Endothelial cell of umbilical vein (primary cell): ENCODE measurements around the gene MACROD2. TPM values are rescaled to one million over a fixed set of nuclear protein-coding genes. Genes with fewer than 3 reads are reported as not detected.

Experiments used
- BruUV-seq: library from RNA; stranded (reverse); fragments of 400-500 nt; replicated peaks from 2 replicates; lab custom pipeline; 2021; lab: Mats Ljungman, UMichigan
- CTCF ChIA-PET: fragments of 300-600, 350-600 bp; sonication (Branson Sonifier 250); formaldehyde crosslinking; loops from one replicate; lab custom pipeline; 2021; ENCODE audit warnings: antibody characterized with exemption, inconsistent platforms; lab: Charles Lee
- POLR2A ChIA-PET: fragments of 300-600, 350-600 bp; sonication (Branson Sonifier 250); formaldehyde crosslinking; loops from one replicate; lab custom pipeline; 2021; ENCODE audit warnings: antibody characterized with exemption, inconsistent platforms; lab: Charles Lee
- DNase-seq: peaks from one replicate; pipeline ENCODE4 v3.0.0-alpha.2; 2011; ENCODE audit warnings: low read depth, low spot score
- FAIRE-seq: peaks from 2 replicates; lab custom pipeline; 2011; peaks lifted over from hg19 to GRCh38; lab: Jason Lieb, UNC
- H2AFZ ChIP-seq: 2 replicates; pipeline ENCODE4 v1.6.0; 2012; ENCODE audit warnings: low read depth, low read length, control low read depth, inconsistent platforms
- H3K27ac ChIP-seq: 2 replicates; pipeline ENCODE4 v1.5.1; 2011; ENCODE audit warnings: low read depth, mild to moderate bottlenecking, control low read depth, low read length, moderate library complexity; ENCODE audit not compliant: insufficient read depth
- H3K27me3 ChIP-seq, 2 experiments: 2 replicates each; pipeline versions ENCODE4 v1.6.0 to v1.6.1; 2011; ENCODE audit warnings: low read length in 2 of 2, mixed read lengths in 1 of 2; ENCODE audit not compliant: control insufficient read depth in 2 of 2, insufficient read depth in 2 of 2
- H3K36me3 ChIP-seq, 2 experiments: 2 replicates in 1 of 2; 3 replicates in 1 of 2; pipeline ENCODE4 v1.5.1; 2011; ENCODE audit warnings: low read length in 2 of 2, mild to moderate bottlenecking in 1 of 2, moderate library complexity in 1 of 2; ENCODE audit not compliant: control insufficient read depth in 2 of 2, insufficient read depth in 2 of 2; ENCODE audit errors: extremely low read depth in 1 of 2
- H3K4me1 ChIP-seq: 3 replicates; pipeline ENCODE4 v1.5.1; 2011; ENCODE audit warnings: mild to moderate bottlenecking, low read length; ENCODE audit not compliant: control insufficient read depth, insufficient read depth; ENCODE audit errors: extremely low read depth
- H3K4me2 ChIP-seq: 2 replicates; pipeline ENCODE4 v1.6.1; 2011; ENCODE audit warnings: low read length, control low read depth, mixed read lengths; ENCODE audit not compliant: insufficient read depth
- H3K4me3 ChIP-seq, 3 experiments: fragments of 200-600 bp in 1 of 3; sonication (generic), shearing (Covaris generic) in 1 of 3; replicated peaks in 1 of 3; 2 replicates each; pipeline ENCODE4 v1.5.1; 2011 to 2016; ENCODE audit warnings: control low read depth in 3 of 3, low read length in 3 of 3, mild to moderate bottlenecking in 2 of 3, inconsistent platforms in 1 of 3, low read depth in 1 of 3, moderate library complexity in 1 of 3; ENCODE audit not compliant: insufficient read depth in 1 of 3
- H3K79me2 ChIP-seq: 2 replicates; pipeline ENCODE4 v1.6.0; 2012; ENCODE audit warnings: low read length, inconsistent platforms; ENCODE audit not compliant: control insufficient read depth, insufficient read depth
- H3K9ac ChIP-seq: replicated peaks from 2 replicates; pipeline ENCODE3; 2011; ENCODE audit warnings: low read length, control low read depth; ENCODE audit not compliant: insufficient read depth; ENCODE audit errors: extremely low read depth
- H3K9me1 ChIP-seq: replicated peaks from 3 replicates; pipeline ENCODE4 v1.6.0; 2011; ENCODE audit warnings: mild to moderate bottlenecking, low read length; ENCODE audit not compliant: control insufficient read depth, insufficient read depth; ENCODE audit errors: extremely low read depth
- H3K9me3 ChIP-seq: replicated peaks from 2 replicates; pipeline ENCODE4 v1.5.1; 2012; ENCODE audit warnings: low read length, inconsistent platforms; ENCODE audit not compliant: control insufficient read depth, insufficient read depth
- H4K20me1 ChIP-seq: replicated peaks from 2 replicates; pipeline ENCODE3; 2011; ENCODE audit warnings: mild to moderate bottlenecking, low read length; ENCODE audit not compliant: control insufficient read depth, insufficient read depth; ENCODE audit errors: extremely low read depth
- CTCF ChIP-seq, 2 donors: IDR thresholded peaks; 1 replicate in 1 of 2; 2 replicates in 1 of 2; pipeline ENCODE4 v1.5.1; 2011; ENCODE audit warnings: low read length in 2 of 2, mild to moderate bottlenecking in 2 of 2, moderate library complexity in 2 of 2, control low read depth in 1 of 2, inconsistent platforms in 1 of 2, low read depth in 1 of 2; ENCODE audit not compliant: insufficient read depth in 1 of 2; ENCODE audit errors: extremely low read depth in 1 of 2
- EZH2 ChIP-seq: IDR thresholded peaks from 2 replicates; pipeline ENCODE4 v1.6.1; 2012; ENCODE audit warnings: borderline replicate concordance, low read depth, mild to moderate bottlenecking, moderate library complexity, low read length, inconsistent platforms; ENCODE audit not compliant: severe bottlenecking
- FOS ChIP-seq: IDR thresholded peaks from 2 replicates; pipeline ENCODE4 v1.6.1; 2011; ENCODE audit warnings: mild to moderate bottlenecking, low read length, moderate library complexity, borderline replicate concordance; ENCODE audit not compliant: insufficient read depth
- GATA2 ChIP-seq: IDR thresholded peaks from 2 replicates; pipeline ENCODE4 v1.7.0; 2011; ENCODE audit warnings: low read depth, mild to moderate bottlenecking, moderate library complexity, mixed read lengths, low read length; ENCODE audit not compliant: insufficient read length, insufficient read depth
- JUN ChIP-seq: IDR thresholded peaks from 2 replicates; pipeline ENCODE4 v1.6.1; 2011; ENCODE audit warnings: borderline replicate concordance, low read depth; ENCODE audit not compliant: insufficient read length, insufficient read depth
- MYC ChIP-seq: IDR thresholded peaks from one replicate; pipeline ENCODE4 v1.6.1; 2011; ENCODE audit warnings: mild to moderate bottlenecking, low read depth, low read length
- POLR2A ChIP-seq: IDR thresholded peaks from 2 replicates; pipeline ENCODE4 v1.6.1; 2012; ENCODE audit warnings: low read depth, mild to moderate bottlenecking, control low read depth, low read length
- dilution Hi-C: fragments of 300-500 bp; cut with MboI; formaldehyde crosslinking; loops from one replicate; pipeline ENCODE4 v1.15.0; 2019; ENCODE audit warnings: low sequenced_read_pairs; ENCODE audit not compliant: extremely low pct_ligation_motif_present
- intact Hi-C: fragments of 100-400 bp; cut with micrococcal nuclease; formaldehyde crosslinking; loops from one replicate; pipeline ENCODE4 v1.10.0; 2022
- polyA plus RNA-seq, 4 experiments: library from polyadenylated mRNA; depleted of rRNA in 3 of 4; stranded (reverse) in 3 of 4; unstranded in 1 of 4; fragments of >200 nt; gene quantifications; 2 replicates each; pipeline versions ENCODE4 v1.2.1 to v1.2.3, GENCODE V29; 2011 to 2012; ENCODE audit warnings: missing spikeins in 1 of 4
- total RNA-seq: library from RNA; stranded (reverse); gene quantifications from 2 replicates; pipeline ENCODE4 v1.2.3, GENCODE V29; 2021
- TF ChIP-seq, protein P1 (sequence below): IDR thresholded peaks from 2 replicates; pipeline ENCODE4 v1.6.1; 2011; ENCODE audit not compliant: insufficient read depth, insufficient read length

The MACROD2 gene
- total and polyA plus RNA-seq, 2 donors (not counting 3 experiments of a cell fraction or from before 2014, with no cell fraction given): 0.11 to 0.73 TPM

GRCh38 chr20:14489544-14489943 is 494.2 kb downstream of the MACROD2 start:
- Histone ChIP-seq H3K27ac (no peak overlapping the region), H3K9me1 (no peaks in the 10 kb centered on the region), H3K4me3 (no peak overlapping the region), H3K4me2 (no peak overlapping the region), H3K9me3 (no peaks in the 10 kb centered on the region), H3K36me3 (no peaks in the 10 kb centered on the region), H3K79me2 (no peaks in the 10 kb centered on the region), H2AFZ (no peak overlapping the region), H3K4me1 (peaks cover 18% of the 10 kb centered on the region), H4K20me1 (no peaks in the 10 kb centered on the region), H3K9ac (no peak overlapping the region), H3K27me3 (no peaks in the 10 kb centered on the region)
- ChIA-PET CTCF (no interaction called here), POLR2A (no interaction called here)
- no peak for FAIRE-seq
- no peak for DNase-seq
- dilution Hi-C loops (no loop called here), intact Hi-C loops (no loop called here)
- BruUV-seq: no TSS peak
- TF ChIP-seq JUN (no peak), POLR2A (no peak), EZH2 (no peak), MYC (no peak), FOS (no peak), GATA2 (no peak), CTCF (IDR thresholded peaks at IDR 0.05; ENCODE audit: extremely low read depth in 1 of 2, insufficient read depth in 1 of 2, low read depth in 1 of 2, low read length in 2 of 2) (no peak)
- TF ChIP-seq, protein P1, sequence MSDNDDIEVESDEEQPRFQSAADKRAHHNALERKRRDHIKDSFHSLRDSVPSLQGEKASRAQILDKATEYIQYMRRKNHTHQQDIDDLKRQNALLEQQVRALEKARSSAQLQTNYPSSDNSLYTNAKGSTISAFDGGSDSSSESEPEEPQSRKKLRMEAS: no peak
